Neural crest cell (in vitro differentiated cells): Measurements from ENCODE around the gene NAT10. TPM values are rescaled to one million over a fixed set of nuclear protein-coding genes. Genes with fewer than 3 reads are reported as not detected.

Experiments
- DNase-seq: peaks from one replicate; pipeline ENCODE4 v3.0.0; 2021; ENCODE audit warnings: low read depth, mixed read lengths, low spot score
- H3K27ac Mint-ChIP-seq: one replicate; pipeline ENCODE4 v1.8.0; 2021; ENCODE audit warnings: mild to moderate bottlenecking, mixed read lengths; ENCODE audit not compliant: unreplicated experiment
- H3K27me3 Mint-ChIP-seq: 2 replicates; pipeline ENCODE4 v1.8.0; 2021; ENCODE audit warnings: low read depth, mild to moderate bottlenecking, mixed read lengths
- H3K36me3 Mint-ChIP-seq: 2 replicates; pipeline ENCODE4 v1.8.0; 2021; ENCODE audit warnings: low read depth, mild to moderate bottlenecking, mixed read lengths
- H3K4me1 Mint-ChIP-seq: 2 replicates; pipeline ENCODE4 v1.8.0; 2021; ENCODE audit warnings: mixed read lengths
- H3K4me3 Mint-ChIP-seq: one replicate; pipeline ENCODE4 v1.8.0; 2021; ENCODE audit warnings: mild to moderate bottlenecking, mixed read lengths
- H3K9me3 Mint-ChIP-seq: 2 replicates; pipeline ENCODE4 v1.8.0; 2021; ENCODE audit warnings: mixed read lengths
- total RNA-seq: library from RNA; stranded (reverse); gene quantifications from 2 replicates; pipeline ENCODE4 v1.2.1, GENCODE V29; 2021
- TF ChIP-seq, protein P1 (sequence below): fragments of 200-600 bp; sonication (generic); conservative IDR thresholded peaks from 2 replicates; pipeline ENCODE4 v1.5.0; 2021; ENCODE audit warnings: antibody characterized with exemption, mild to moderate bottlenecking

Gene NAT10
- total RNA-seq, 1 donor from 2014 or later: 70.8 TPM

DNA sequence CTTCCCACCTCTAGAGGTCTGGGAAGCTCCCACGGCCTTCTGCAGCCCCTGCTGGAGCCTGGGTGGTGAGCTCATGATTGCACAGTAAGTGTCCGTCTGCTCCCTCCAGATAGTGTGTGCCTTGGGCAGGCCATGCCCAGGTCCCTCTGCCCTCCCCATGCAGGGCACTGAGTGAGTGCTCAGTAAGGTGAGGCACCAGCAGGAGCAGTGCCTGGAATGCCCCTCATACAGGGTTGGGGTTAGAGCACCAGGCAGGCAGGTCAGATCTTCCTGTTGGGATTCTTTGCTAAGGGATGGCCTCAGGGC lies 50.3 kb downstream of the NAT10 start:
- Mint-ChIP-seq H3K4me3 (no peak overlapping the region), H3K36me3 (no peaks in the 10 kb centered on the region), H3K9me3 (no peaks in the 10 kb centered on the region), H3K27me3 (no peaks in the 10 kb centered on the region), H3K4me1 (no peaks in the 10 kb centered on the region), H3K27ac (no peak overlapping the region)
- no peak for DNase-seq
- TF ChIP-seq, protein P1, sequence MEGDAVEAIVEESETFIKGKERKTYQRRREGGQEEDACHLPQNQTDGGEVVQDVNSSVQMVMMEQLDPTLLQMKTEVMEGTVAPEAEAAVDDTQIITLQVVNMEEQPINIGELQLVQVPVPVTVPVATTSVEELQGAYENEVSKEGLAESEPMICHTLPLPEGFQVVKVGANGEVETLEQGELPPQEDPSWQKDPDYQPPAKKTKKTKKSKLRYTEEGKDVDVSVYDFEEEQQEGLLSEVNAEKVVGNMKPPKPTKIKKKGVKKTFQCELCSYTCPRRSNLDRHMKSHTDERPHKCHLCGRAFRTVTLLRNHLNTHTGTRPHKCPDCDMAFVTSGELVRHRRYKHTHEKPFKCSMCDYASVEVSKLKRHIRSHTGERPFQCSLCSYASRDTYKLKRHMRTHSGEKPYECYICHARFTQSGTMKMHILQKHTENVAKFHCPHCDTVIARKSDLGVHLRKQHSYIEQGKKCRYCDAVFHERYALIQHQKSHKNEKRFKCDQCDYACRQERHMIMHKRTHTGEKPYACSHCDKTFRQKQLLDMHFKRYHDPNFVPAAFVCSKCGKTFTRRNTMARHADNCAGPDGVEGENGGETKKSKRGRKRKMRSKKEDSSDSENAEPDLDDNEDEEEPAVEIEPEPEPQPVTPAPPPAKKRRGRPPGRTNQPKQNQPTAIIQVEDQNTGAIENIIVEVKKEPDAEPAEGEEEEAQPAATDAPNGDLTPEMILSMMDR: no peak

DNA sequence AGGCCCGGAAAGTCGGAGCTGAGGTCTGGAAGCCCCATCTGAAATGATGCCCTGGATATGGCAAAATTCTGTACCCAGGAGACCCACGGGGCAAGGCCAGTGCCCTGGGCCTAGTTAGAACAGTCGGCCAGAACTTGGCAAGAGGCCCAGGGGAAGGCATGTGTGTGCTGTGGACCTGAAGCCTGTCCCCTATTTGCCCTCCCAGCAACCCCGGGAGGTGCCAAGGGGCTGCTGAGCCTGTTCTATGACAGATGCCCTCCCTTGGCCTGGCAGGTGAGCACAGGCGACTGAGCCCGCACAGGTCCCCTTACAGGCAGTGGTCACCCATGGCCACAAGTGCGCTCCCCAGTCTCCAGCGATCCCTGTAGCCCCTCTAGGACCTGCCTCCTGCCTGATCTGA lies 51.7 kb downstream of the NAT10 start:
- no peaks in the 10 kb centered on the region for H3K27me3 Mint-ChIP-seq
- H3K4me1 Mint-ChIP-seq: no peaks in the 10 kb centered on the region
- H3K27ac Mint-ChIP-seq: no peak overlapping the region
- no peak for DNase-seq
- TF ChIP-seq, protein P1: no peak
- H3K4me3 Mint-ChIP-seq: no peak overlapping the region
- no peaks in the 10 kb centered on the region for H3K9me3 Mint-ChIP-seq
- H3K36me3 Mint-ChIP-seq: no peaks in the 10 kb centered on the region

DNA sequence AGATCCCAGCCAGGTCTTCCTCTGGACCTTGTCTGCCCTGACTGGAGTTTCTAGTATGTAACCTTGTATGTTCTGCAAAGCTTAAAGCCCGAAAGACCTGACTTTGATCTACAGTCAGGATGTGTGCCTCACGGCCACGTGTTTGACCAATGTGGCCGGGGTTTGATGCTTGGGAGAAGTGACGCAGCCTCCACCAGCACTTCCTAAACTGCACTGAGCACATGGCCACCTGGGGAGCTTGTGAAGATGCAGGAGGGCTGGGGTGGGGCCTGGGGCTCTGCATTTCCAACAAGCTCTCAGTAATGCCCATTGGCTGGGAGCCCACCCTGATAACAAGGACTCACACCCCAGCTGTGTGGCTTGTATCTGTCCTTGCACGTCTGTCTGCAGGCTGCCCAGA lies 53.2 kb downstream of the NAT10 start:
- TF ChIP-seq, protein P1: no peak
- H3K36me3 Mint-ChIP-seq: no peaks in the 10 kb centered on the region
- no peaks in the 10 kb centered on the region for H3K27me3 Mint-ChIP-seq
- H3K27ac Mint-ChIP-seq: no peak overlapping the region
- no peaks in the 10 kb centered on the region for H3K4me1 Mint-ChIP-seq
- DNase-seq: no peak
- no peak overlapping the region for H3K4me3 Mint-ChIP-seq
- no peaks in the 10 kb centered on the region for H3K9me3 Mint-ChIP-seq

DNA sequence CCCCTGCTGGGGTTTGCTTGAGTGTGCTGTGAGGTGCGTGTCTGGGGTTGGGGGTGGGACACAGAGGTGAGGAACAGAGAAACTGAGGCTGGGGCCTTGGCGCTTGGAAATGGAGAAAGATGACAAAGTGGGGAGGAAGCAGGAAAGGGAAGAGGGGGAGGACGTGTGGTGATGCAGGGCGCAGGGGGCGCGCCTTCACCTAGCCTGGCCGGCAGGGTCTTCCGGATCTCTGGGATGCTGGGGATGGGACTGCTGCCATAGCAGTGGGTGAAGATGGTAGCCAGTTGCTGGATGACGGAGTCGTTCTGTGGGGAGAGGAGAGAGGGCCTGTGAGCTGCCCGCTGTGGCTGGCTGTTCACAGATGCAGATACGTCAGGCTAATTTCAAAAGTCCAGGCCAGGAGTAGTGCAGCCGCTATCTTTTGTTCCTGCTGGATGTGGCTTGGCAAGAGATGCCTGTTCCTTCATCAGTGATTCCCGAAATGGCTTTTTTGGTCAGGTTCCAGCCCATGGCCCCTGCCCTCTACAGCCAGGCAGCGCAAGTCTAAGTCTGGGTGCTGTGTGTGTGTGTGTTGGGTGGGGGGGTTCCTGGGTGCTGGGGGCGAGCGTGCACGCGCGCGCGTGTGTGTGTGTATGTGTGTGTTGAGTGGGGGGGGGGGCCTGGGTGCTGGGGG lies 54.8 kb downstream of the NAT10 start:
- TF ChIP-seq, protein P1: no peak
- DNase-seq: no peak
- Mint-ChIP-seq H3K4me3 (no peak overlapping the region), H3K4me1 (no peaks in the 10 kb centered on the region), H3K36me3 (no peaks in the 10 kb centered on the region), H3K27me3 (no peaks in the 10 kb centered on the region), H3K27ac (peak overlapping the region; percentile 69), H3K9me3 (no peaks in the 10 kb centered on the region)

DNA sequence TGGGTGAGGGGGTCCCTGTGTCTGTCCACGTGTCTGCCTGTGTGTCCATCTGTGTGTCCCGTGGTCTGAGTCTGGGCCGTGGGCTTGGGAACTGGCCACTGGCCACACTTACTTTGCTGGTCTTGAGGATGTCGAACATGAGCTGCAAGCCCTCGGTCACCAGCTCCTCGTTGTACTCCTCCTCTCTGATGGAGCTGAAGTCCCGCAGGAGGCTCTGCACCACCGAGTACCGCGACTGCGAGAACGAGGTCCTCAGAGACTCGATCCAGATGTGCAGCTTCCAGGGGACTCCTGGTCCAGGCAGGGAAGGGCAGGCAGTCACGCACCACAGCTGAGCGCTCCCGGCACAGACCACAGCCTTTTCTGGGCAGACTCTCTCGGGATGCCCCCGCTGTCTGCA lies 55.4 kb downstream of the NAT10 start:
- Mint-ChIP-seq H3K36me3 (no peaks in the 10 kb centered on the region), H3K4me3 (no peak overlapping the region), H3K27ac (no peak overlapping the region), H3K27me3 (no peaks in the 10 kb centered on the region), H3K4me1 (no peaks in the 10 kb centered on the region), H3K9me3 (no peaks in the 10 kb centered on the region)
- TF ChIP-seq, protein P1: no peak
- DNase-seq: no peak
